Measurements from ENCODE around the gene ZNF497.

DNA sequence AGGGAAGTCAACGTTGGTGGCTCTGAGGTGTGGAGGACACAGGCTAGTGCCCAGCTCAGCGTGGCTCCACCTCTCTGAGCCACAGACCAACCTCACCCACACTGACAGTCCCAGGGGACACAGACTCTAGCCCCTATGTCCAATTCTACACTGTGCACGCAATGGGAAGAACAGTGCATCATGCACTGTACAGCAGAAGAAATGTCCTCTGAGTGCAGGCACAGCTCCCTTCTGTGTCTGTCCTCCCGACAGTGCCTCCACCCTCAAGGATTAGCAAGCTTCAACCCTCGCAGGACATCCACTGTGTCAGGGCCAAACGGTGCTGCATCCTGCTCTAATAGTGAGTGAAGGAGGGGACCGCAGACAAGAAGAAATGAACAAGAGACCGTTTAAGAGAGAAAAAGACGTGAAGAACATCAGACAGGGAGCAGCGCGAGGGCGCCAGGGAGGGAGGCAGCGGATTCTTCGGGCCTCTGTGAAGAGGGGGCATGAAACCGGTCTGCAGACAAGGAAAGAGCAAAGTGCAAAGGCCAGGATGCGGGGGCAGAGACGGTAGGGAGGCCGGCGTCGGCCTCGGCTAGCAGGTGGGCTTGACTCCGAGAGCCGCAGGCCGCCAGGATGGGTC is 17.6 kb upstream of the ZNF497 start:
- TF ChIP-seq EZH2phosphoT487 (IDR thresholded peaks at IDR 0.05; ENCODE audit: borderline replicate concordance, low read length) = no peak
- TF ChIP-seq, protein P1, sequence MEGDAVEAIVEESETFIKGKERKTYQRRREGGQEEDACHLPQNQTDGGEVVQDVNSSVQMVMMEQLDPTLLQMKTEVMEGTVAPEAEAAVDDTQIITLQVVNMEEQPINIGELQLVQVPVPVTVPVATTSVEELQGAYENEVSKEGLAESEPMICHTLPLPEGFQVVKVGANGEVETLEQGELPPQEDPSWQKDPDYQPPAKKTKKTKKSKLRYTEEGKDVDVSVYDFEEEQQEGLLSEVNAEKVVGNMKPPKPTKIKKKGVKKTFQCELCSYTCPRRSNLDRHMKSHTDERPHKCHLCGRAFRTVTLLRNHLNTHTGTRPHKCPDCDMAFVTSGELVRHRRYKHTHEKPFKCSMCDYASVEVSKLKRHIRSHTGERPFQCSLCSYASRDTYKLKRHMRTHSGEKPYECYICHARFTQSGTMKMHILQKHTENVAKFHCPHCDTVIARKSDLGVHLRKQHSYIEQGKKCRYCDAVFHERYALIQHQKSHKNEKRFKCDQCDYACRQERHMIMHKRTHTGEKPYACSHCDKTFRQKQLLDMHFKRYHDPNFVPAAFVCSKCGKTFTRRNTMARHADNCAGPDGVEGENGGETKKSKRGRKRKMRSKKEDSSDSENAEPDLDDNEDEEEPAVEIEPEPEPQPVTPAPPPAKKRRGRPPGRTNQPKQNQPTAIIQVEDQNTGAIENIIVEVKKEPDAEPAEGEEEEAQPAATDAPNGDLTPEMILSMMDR (IDR thresholded peaks at IDR 0.05; ENCODE audit: low read depth, low read length, poor library complexity, severe bottlenecking) = no peak
